Measurements from ENCODE around the gene IQCF5.
"Not testable (repeated sequence)": the region's sequence is repeated elsewhere in the genome, so short reads cannot be mapped to it uniquely, and the experiment has no call there.

Gene IQCF5

DNA sequence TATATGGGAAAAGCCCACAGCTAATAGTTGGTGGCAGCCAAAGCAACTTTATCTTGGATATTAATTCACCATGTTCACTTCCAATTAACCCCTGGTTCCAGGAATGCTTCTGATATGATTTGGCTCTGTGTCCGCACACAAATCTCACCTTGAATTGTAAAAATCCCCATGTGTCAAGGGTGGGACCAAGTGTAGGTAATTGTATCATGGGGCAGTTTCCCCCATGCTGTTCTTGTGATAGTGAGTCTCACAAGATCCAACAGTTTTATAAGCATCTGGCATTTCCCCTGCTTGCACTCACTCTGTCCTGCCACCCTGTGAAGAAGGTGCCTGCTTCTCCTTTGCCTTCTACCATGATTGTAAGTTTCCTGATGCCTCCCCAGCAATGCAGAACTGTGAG, 6.5 kb downstream of the IQCF5 start:
- DNase-seq (ENCODE audit: low spot score) = not testable (repeated sequence)

DNA sequence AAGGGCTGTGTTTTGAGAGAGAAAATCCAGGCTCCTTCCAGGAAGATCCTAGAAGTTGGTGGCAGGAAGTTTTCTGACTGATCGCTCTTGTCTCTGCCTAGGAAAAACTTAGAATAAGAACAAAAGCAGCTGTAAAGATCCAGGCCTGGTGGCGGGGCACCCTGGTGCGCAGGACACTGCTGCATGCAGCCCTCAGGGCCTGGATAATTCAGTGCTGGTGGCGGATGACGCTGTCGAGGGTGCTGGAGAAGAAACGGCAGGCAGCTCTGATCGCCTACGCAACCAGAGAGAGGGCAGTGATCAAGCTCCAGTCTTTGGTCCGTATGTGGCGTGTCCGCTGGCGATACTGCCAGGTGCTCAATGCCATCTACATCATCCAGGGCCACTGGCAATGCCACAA, 12.5 kb downstream of the IQCF5 start:
- no peak for DNase-seq (ENCODE audit: low spot score)

GRCh38 chr3:51860703-51861665, 14.4 kb downstream of the IQCF5 start, which contains the start of gene IQCF2:
IQCF2 (plus strand) TSS chr3:51861615; CDS start chr3:51861667, 52 bp downstream.
- no peak for DNase-seq (ENCODE audit: low spot score)

GRCh38 chr3:51855411-51855810, 20.0 kb downstream of the IQCF5 start:
- DNase-seq (ENCODE audit: low spot score) = not testable (repeated sequence)

GRCh38 chr3:51845129-51845528, 30.3 kb downstream of the IQCF5 start:
- DNase-seq (ENCODE audit: low spot score) = no peak

DNA sequence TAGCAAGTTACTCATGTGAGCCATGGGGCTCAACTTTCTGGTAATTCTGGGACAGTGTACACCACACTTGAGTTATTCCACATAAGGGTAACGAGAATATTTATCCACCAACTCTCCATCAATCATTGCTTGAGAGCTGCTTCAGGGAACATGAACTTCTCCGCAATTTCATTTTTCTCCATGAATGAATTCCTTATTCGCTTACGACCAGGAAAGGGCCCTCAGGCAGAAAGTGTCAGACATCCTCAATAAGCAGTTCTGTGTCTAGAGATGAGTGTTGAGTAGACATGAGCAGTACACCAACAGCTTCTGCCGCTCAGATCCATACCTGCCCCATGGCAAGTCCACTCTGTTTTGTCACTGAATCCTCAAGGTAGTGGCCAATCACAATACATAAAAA, 38.8 kb downstream of the IQCF5 start:
- DNase-seq (ENCODE audit: low spot score) = no peak

GRCh38 chr3:51830836-51831385, 44.5 kb downstream of the IQCF5 start:
- no peak for DNase-seq (ENCODE audit: low spot score)

GRCh38 chr3:51830345-51830744, 45.1 kb downstream of the IQCF5 start:
- DNase-seq (ENCODE audit: low spot score) = no peak

DNA sequence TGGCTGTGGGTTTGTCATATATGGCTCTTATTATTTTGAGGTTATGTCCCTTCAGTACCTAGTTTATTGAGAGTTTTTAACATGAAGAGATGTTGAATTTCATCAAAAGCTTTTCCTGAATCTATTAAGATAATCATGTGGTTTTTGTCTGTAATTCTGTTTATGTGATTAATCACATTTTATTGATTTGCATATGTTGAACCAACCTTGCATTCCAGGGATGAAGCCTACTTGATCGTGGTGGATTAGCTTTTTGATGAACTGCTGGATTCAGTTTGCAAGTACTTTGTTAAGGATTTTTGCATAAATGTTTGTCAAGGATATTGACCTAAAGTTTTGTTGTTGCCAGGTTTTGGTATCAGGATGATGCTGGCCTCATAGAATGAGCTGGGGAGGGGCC, 47.1 kb downstream of the IQCF5 start:
- DNase-seq (ENCODE audit: low spot score) = no peak
